Raji (cell line): ENCODE measurements around the gene KCNIP3.

ENCODE experiments used
- POLR2A ChIP-seq: IDR thresholded peaks from 2 replicates; pipeline ENCODE4 v1.6.1; 2011; ENCODE audit warnings: low read depth, low read length, control low read depth; ENCODE audit not compliant: insufficient read depth

Gene KCNIP3

GRCh38 chr2:95383635-95384027 is 86.5 kb downstream of the KCNIP3 start:
- no peak for TF ChIP-seq POLR2A

DNA sequence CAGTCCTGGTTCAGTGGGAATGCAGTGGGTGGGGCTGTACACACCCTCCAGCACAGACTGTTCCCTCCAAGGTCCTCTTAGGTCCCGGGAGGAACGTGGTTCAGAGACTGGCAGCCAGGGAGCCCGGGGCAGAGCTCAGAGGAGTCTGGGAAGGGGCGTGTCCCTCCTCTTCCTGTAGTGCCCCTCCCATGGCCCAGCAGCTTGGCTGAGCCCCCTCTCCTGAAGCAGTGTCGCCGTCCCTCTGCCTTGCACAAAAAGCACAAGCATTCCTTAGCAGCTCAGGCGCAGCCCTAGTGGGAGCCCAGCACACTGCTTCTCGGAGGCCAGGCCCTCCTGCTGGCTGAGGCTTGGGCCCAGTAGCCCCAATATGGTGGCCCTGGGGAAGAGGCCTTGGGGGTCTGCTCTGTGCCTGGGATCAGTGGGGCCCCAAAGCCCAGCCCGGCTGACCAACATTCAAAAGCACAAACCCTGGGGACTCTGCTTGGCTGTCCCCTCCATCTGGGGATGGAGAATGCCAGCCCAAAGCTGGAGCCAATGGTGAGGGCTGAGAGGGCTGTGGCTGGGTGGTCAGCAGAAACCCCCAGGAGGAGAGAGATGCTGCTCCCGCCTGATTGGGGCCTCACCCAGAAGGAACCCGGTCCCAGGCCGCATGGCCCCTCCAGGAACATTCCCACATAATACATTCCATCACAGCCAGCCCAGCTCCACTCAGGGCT is 87.9 kb downstream of the KCNIP3 start:
- no peak for TF ChIP-seq POLR2A

DNA sequence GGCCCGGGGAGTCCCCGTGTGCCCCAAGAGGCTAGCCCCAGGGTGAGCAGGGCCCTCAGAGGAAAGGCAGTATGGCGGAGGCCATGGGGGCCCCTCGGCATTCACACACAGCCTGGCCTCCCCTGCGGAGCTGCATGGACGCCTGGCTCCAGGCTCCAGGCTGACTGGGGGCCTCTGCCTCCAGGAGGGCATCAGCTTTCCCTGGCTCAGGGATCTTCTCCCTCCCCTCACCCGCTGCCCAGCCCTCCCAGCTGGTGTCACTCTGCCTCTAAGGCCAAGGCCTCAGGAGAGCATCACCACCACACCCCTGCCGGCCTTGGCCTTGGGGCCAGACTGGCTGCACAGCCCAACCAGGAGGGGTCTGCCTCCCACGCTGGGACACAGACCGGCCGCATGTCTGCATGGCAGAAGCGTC is 88.4 kb downstream of the KCNIP3 start:
- no peak for TF ChIP-seq POLR2A

- no peak for TF ChIP-seq POLR2A
These were observed 88.9 kb downstream of the KCNIP3 start for GRCh38 chr2:95386031-95386430.

DNA sequence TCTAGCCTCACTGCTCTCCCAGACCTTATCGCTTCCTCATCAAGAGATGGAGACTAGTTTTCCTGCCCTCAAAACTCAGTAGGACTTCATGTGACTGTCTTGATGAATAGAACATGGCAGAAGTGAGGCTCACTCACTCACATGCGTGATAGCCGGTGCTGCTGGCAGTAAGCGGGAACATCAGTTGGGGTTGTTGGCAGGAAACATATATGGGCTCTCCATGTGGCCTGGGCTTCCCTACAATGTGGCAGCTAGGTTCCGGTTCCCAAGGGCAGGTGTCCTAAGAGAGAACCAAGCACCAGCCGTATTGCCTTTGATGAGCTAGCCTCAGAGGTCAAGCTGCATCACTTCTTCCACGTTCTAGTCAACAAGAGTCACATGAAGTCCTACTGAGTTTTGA is 90.2 kb downstream of the KCNIP3 start:
- no peak for TF ChIP-seq POLR2A

- TF ChIP-seq POLR2A = no peak
These were observed 91.0 kb downstream of the KCNIP3 start for GRCh38 chr2:95388091-95388692.

DNA sequence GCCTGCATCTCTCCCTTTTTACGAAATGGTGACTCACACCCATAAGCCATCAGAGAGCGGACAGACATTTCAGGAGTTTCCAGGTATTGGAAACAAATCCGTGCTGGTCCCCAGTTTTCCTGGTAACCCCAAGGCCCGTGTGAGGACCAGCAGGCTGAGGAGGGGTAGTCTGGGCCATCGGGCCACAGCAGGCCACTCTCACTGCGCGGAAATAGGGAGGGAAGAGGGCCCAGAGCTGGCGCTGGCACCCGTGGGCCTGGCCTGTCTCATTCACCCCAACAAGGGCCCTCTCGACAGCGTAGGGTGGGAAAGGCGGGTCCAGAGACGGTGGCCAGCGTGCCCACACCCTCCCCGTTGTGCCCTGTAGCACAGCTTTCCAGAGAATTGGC is 91.7 kb downstream of the KCNIP3 start:
- no peak for TF ChIP-seq POLR2A

DNA sequence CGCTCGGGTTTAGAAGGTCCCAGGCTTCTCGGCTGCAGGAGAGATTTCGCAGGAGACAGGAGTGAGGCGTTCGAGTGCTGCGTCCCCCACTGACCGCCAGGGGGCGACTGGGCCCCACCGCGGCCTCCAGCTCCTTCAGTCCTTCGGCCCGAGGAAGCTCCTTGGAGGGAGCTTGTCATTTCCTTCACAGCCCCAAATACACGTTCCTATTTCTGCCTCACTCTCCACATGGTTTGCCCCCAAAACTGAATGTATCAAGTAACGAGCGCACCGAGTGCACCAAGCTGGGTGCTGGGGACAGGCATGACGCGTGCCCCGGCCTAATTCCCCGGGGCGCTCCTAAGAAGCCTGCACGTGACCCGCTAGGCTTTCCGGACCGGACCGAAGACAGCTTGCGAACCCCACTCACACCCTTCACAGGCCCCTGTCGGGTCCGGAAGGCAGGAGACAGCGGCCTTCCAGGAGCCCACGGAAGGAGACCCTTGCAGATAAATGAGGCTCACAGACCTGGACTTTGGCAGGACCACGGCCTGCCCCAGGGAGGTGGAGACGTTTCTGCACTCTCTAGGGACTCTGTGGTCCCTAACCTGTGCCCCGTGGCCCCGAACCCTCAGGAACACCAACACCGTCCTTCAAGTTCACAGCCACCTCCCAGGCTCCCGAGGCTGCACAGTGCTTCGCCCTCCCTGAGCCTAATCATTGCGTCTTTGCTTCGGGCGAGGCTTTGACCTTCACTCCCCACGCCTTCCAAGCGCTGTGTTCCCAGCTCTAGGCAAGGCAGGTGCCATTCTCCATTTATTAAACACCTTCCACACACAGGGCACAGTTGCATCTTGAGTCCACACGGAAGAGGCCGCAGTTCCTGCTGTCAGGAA is 92.3 kb downstream of the KCNIP3 start:
- no peak for TF ChIP-seq POLR2A

- no peak for TF ChIP-seq POLR2A
These were observed 93.2 kb downstream of the KCNIP3 start for GRCh38 chr2:95390272-95390880.

DNA sequence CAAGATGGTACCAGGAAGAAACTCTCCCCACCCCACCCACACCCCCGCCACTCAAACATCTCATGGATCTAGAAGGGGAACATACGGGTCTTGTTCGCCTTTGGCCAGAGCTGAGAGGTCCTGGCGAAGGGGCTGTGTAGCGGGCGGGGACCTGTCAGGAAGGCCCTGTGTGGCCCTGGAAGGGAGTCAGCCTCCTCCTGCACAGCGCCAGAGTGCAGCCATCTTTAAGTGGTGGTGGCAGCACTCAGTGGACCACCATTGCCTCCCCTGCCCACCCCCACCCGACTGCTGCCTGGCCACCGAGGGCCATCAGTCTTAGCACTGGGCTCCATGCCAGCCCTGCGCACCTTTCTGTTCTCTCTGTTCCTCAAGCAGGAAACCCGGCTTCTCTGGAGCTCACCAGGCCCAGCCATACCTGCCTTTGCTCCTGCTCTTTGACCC is 93.8 kb downstream of the KCNIP3 start:
- no peak for TF ChIP-seq POLR2A

DNA sequence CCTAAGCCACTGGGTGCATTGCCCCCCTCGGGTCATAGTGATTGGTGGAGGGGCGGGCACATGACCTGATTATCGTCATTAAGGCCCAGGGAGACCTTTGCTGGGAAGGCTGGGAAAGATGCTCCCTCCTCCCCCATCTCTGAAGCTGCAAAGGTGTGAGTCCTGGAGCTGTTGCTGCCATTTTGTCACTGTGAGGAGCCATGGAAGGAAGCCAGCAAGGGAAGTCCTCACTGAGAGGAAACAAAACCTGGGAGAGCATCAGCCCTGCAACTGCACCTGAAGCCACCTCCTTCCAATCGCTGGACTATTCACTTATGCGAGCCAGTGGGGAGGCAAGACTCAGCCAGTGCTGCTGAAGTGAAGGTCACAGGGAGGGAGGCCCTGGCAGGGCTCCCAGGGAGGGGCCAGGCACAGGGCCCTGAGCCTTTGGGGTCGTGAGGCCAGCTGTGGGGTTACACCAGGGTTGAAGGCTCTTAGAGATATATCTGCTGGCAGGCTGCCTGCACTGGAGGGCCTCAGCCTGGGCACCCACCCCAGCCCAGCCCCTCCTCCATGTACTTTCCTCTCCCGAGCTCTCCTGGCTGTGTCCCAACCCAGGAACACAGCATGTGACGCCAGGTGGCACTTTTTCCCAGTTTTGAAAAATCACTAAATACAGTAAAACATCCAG is 94.6 kb downstream of the KCNIP3 start:
- TF ChIP-seq POLR2A = no peak

DNA sequence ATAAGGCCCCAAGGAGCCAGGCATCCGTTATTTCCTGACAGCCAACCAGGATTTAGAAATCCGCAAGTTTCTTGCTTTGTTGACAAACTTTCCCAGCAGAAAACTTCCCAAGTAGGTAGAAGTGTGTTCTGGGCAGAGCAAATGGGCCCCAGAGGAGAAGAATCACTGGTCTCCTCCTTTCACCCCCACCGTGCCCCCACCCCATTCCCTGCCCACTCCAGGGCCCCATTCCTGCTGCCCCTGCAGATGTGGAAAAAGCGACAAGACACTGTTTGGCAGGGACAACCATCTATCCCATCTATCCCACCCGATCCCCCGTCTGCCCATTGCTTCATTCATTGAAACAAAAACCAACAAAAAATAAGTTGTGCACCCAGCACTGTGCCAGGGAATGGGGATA is 95.2 kb downstream of the KCNIP3 start:
- no peak for TF ChIP-seq POLR2A

DNA sequence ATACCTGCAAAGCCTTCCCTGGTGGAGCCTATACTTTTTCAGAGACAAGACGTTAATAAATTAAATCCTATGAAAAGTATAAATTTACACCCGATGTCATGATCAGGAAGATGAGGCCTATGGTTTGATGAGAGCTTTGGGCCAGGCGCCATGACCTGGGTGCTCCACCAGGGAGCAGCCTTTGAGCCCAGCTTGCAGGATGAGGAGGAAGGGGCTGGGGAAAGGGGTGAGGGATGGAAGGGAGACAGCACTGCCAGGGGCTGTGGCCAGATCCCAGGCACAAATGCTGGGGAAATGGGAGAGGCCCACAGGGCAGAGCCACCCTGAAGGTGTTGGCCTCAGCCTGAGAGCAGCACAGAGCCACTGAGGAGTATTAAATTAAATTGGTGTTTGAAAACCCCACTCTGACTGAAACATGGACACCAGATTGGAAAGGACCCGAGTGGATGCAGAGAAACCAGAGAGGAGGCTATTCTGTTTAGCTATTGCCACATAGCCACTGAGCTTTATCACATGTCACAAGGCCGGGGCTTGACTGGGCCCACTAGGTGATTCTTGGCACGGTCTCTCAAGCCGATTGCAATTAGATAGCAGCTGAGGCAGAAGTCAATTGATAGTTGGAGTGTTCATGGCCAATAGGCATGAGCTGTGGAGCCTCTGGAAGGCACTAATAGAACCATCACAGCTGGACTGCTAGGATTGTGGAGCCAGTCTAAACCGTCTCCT is 95.7 kb downstream of the KCNIP3 start:
- TF ChIP-seq POLR2A = no peak

DNA sequence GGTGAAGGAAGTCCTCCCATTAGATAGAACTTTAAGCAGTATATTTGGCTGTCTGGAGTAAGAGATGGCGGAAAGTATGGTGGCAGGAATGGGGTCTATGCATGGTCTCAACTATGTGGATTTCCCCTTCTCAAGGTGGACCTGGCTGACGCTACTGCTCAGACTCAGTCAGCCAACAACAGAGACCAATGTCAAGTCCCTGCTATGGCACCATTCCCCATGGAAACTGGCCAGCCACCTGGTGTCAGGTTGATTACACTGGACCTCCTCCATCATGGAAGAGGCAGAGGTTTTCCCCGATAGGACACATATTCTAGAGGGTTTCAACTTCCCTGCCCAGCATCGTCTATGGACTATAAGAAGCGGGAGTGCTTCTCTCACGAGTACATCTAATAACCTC is 96.8 kb downstream of the KCNIP3 start:
- no peak for TF ChIP-seq POLR2A
